ENCODE measurements around the gene ATP8B4. TPM values are rescaled to one million over a fixed set of nuclear protein-coding genes. Genes with fewer than 3 reads are reported as not detected.

The ATP8B4 gene
- total and polyA plus RNA-seq, 2 donors from 2014 or later: 2.1 to 12.5 TPM

- no peaks in the 10 kb centered on the region for H3K9me3 ChIP-seq (ENCODE audit: control insufficient read depth in 2 of 3, insufficient read depth in 1 of 3, low read length in 3 of 3)
- no peak overlapping the region for H3K27ac ChIP-seq (ENCODE audit: low read depth in 2 of 2, low read length in 2 of 2)
- no peak overlapping the region for H3K9ac ChIP-seq (ENCODE audit: low read length in 3 of 3)
- H3K4me3 ChIP-seq (ENCODE audit: low read length in 3 of 3): no peak overlapping the region
- no peaks in the 10 kb centered on the region for H3K4me1 ChIP-seq (ENCODE audit: control insufficient read depth in 2 of 3, insufficient read depth in 2 of 3, low read depth in 1 of 3, low read length in 3 of 3)
- no peak for TF ChIP-seq CTCF (IDR thresholded peaks at IDR 0.05; ENCODE audit: borderline replicate concordance, extremely low read depth, insufficient read depth)
- no peaks in the 10 kb centered on the region for H3K27me3 ChIP-seq (ENCODE audit: control insufficient read depth, insufficient read depth, low read length)
- H3K36me3 ChIP-seq (ENCODE audit: control insufficient read depth in 2 of 3, insufficient read depth in 3 of 3, low read length in 3 of 3): no peaks in the 10 kb centered on the region
- intact Hi-C loops (cut with DNase I): no loop called here
- FAIRE-seq (no peak), DNase-seq (no peak)
These were observed 12.6 kb downstream of the ATP8B4 start for GRCh38 chr15:50106457-50106856.

- Histone ChIP-seq H3K9me3 (ENCODE audit: control insufficient read depth in 2 of 3, insufficient read depth in 1 of 3, low read length in 3 of 3) (no peaks in the 10 kb centered on the region), H3K27me3 (ENCODE audit: control insufficient read depth, insufficient read depth, low read length) (no peaks in the 10 kb centered on the region), H3K4me1 (ENCODE audit: control insufficient read depth in 2 of 3, insufficient read depth in 2 of 3, low read depth in 1 of 3, low read length in 3 of 3) (no peaks in the 10 kb centered on the region), H3K36me3 (ENCODE audit: control insufficient read depth in 2 of 3, insufficient read depth in 3 of 3, low read length in 3 of 3) (no peaks in the 10 kb centered on the region), H3K9ac (ENCODE audit: low read length in 3 of 3) (no peak overlapping the region), H3K4me3 (ENCODE audit: low read length in 3 of 3) (no peak overlapping the region), H3K27ac (ENCODE audit: low read depth in 2 of 2, low read length in 2 of 2) (no peak overlapping the region)
- no peak for DNase-seq
- intact Hi-C loops (cut with DNase I): no loop called here
- no peak for TF ChIP-seq CTCF (IDR thresholded peaks at IDR 0.05; ENCODE audit: borderline replicate concordance, extremely low read depth, insufficient read depth)
- no peak for FAIRE-seq
These were observed 18.5 kb downstream of the ATP8B4 start for GRCh38 chr15:50100486-50100885.

- FAIRE-seq: no peak
- no peak for TF ChIP-seq CTCF (IDR thresholded peaks at IDR 0.05; ENCODE audit: borderline replicate concordance, extremely low read depth, insufficient read depth)
These were observed 20.5 kb downstream of the ATP8B4 start for GRCh38 chr15:50098545-50098944.

More at GRCh38 chr15:50098545-50098944, 20.5 kb downstream of the ATP8B4 start:
- H3K36me3 ChIP-seq (ENCODE audit: control insufficient read depth in 2 of 3, insufficient read depth in 3 of 3, low read length in 3 of 3): no peaks in the 10 kb centered on the region
- intact Hi-C loops (cut with DNase I): no loop called here
- DNase-seq: no peak
- H3K27me3 ChIP-seq (ENCODE audit: control insufficient read depth, insufficient read depth, low read length): no peaks in the 10 kb centered on the region
- H3K9ac ChIP-seq (ENCODE audit: low read length in 3 of 3): no peak overlapping the region
- H3K4me3 ChIP-seq (ENCODE audit: low read length in 3 of 3): no peak overlapping the region
- no peaks in the 10 kb centered on the region for H3K9me3 ChIP-seq (ENCODE audit: control insufficient read depth in 2 of 3, insufficient read depth in 1 of 3, low read length in 3 of 3)
- H3K4me1 ChIP-seq (ENCODE audit: control insufficient read depth in 2 of 3, insufficient read depth in 2 of 3, low read depth in 1 of 3, low read length in 3 of 3): no peaks in the 10 kb centered on the region
- H3K27ac ChIP-seq (ENCODE audit: low read depth in 2 of 2, low read length in 2 of 2): no peak overlapping the region

Data from kidney (tissue), 14 donors.